HG03135 (cell line): ENCODE data around the gene TFPI.

Experiments used
- ATAC-seq: cut with Tn5 transposase; IDR thresholded peaks from one replicate; pipeline ENCODE4 v1.9.1; 2021; ENCODE audit warnings: mild to moderate bottlenecking, moderate library complexity; ENCODE audit not compliant: unreplicated experiment

Gene TFPI

GRCh38 chr2:187424146-187424545, 130.1 kb downstream of the TFPI start:
- no peak for ATAC-seq

GRCh38 chr2:187422282-187422681, 132.0 kb downstream of the TFPI start:
- ATAC-seq = no peak

- ATAC-seq = no peak
These were observed 132.7 kb downstream of the TFPI start for GRCh38 chr2:187421519-187421918.

DNA sequence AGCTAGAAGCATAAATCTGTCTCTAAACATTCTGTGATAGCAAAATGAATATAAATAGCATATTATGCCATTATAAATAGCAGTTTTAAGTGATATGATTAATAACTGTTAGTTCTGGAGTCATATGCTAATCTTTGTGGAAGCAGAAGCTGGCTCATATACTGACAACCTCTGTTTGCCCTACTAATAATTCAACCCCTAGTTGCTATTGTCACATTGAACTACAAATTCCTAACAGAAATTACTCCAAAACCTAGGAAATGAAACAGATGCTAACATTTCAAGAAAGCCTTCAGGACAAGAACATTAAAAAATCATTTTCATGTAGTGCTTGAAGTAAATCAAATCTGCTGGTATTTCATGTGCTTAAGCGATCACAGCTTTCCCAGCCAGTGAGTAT, 134.4 kb downstream of the TFPI start:
- no peak for ATAC-seq

DNA sequence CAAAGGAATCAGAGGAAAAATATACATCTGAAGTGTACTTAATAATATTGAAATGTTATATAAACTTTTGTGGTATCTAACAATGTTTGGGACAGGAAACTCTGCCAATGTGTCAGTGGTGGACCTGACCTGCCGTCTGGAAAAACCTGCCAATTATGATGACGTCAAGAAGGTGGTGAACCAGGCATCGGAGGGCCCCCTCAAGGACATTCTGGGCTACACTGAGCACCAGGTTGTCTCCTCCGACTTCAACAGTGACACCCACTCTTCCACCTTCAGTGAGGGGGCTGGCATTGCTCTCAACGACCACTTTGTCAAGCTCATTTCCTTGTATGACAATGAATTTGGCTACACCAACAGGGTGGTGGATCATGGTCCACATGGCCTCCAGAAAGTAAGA, 138.8 kb downstream of the TFPI start:
- ATAC-seq = no peak
